ENCODE measurements around the gene LZIC.

DNA sequence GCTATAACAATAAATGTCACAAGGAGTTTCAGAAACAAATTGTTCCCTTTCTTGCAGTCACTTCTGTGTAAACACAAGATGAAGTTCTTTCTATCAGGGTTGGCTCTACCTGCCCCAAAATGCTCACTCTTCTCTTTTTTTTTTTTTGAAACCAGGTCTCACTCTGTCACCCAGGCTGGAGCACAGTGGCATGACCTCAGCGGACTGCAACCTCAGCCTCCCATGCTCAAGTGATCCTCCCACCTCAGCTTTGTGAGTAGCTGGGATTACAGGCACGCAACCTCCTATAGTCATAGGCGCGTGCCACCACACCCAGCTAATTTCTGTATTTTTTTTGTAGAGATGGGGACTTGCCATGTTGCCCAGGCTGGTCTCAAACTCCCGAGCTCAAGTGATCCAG is 22.6 kb downstream of the LZIC start:
- TF ChIP-seq CTCF (IDR thresholded peaks at IDR 0.05) (no peak), POLR2A (IDR thresholded peaks at IDR 0.05) (no peak)
